ENCODE data around the gene ZEB2. TPM values are rescaled to one million over a fixed set of nuclear protein-coding genes. Genes with fewer than 3 reads are reported as not detected.

The ZEB2 gene
- total RNA-seq, 1 donor from 2014 or later = 106 TPM

- Histone ChIP-seq H3K79me2 (ENCODE audit: low read depth) (no peaks in the 10 kb centered on the region), H3K4me1 (no peaks in the 10 kb centered on the region), H3K9me3 (ENCODE audit: low read depth) (no peaks in the 10 kb centered on the region), H3K9ac (no peak overlapping the region), H3K4me3 (no peak overlapping the region), H4K20me1 (ENCODE audit: low read depth) (no peaks in the 10 kb centered on the region), H3K36me3 (no peaks in the 10 kb centered on the region), H2AFZ (replicated peaks) (no peak overlapping the region), H3F3A (ENCODE audit: low read depth) (no peaks in the 10 kb centered on the region), H3K27me3 (no peaks in the 10 kb centered on the region), H3K27ac (no peak overlapping the region), H3K4me2 (no peak overlapping the region)
- Mint-ChIP-seq H3K9me3 (peaks cover 4% of the 10 kb centered on the region), H3K27ac (no peak overlapping the region), H3K4me3 (no peak overlapping the region), H3K27me3 (ENCODE audit: insufficient read depth, low read depth) (no peaks in the 10 kb centered on the region), H3K36me3 (no peaks in the 10 kb centered on the region), H3K4me1 (peaks cover 7% of the 10 kb centered on the region)
- TF ChIP-seq CTCF (IDR thresholded peaks at IDR 0.05) (no peak), EZH2 (IDR thresholded peaks at IDR 0.05) (no peak), EZH2phosphoT487 (IDR thresholded peaks at IDR 0.05) (no peak)
- DNase-seq (ENCODE audit: low spot score) = no peak
These were observed 160.2 kb downstream of the ZEB2 start for GRCh38 chr2:144359684-144360083.

DNA sequence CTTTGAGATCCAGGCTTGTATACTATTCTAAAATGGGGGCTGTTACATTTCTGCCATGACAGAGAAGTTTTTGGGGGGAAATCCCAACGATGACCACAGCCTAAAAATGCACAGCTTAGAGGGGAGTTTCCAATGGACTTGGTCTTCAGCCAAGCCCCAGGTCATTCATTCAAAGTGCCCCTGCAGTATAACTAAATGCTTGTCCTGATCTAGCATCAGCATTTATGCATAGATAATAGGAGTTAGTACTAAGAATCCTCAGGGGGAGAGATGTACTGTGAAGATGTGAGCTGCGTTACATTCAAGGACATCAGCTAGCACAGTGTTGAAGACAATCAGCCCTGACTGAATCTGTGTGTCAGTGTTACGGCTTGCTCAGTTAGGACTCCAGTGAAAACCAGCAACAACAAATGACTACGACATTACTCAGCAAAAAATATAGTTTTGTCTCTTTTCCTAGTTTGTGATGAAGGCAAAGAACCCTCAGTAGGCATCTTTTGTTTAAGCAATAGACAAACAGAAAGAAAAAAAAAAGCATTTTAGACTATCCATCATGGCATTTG lies 160.9 kb downstream of the ZEB2 start:
- Histone ChIP-seq H3K27ac (no peak overlapping the region), H4K20me1 (ENCODE audit: low read depth) (no peaks in the 10 kb centered on the region), H3K9ac (no peak overlapping the region), H3K27me3 (no peaks in the 10 kb centered on the region), H3K4me1 (no peaks in the 10 kb centered on the region), H2AFZ (replicated peaks) (no peak overlapping the region), H3K4me3 (no peak overlapping the region), H3F3A (ENCODE audit: low read depth) (no peaks in the 10 kb centered on the region), H3K79me2 (ENCODE audit: low read depth) (no peaks in the 10 kb centered on the region), H3K9me3 (ENCODE audit: low read depth) (no peaks in the 10 kb centered on the region), H3K4me2 (no peak overlapping the region), H3K36me3 (no peaks in the 10 kb centered on the region)
- Mint-ChIP-seq H3K4me3 (no peak overlapping the region), H3K36me3 (no peaks in the 10 kb centered on the region), H3K9me3 (peaks cover 4% of the 10 kb centered on the region), H3K4me1 (peaks cover 7% of the 10 kb centered on the region), H3K27ac (no peak overlapping the region), H3K27me3 (ENCODE audit: insufficient read depth, low read depth) (no peaks in the 10 kb centered on the region)
- no peak for TF ChIP-seq EZH2 (IDR thresholded peaks at IDR 0.05)
- TF ChIP-seq EZH2phosphoT487 (IDR thresholded peaks at IDR 0.05) = no peak
- TF ChIP-seq CTCF (IDR thresholded peaks at IDR 0.05) = no peak
- no peak for DNase-seq (ENCODE audit: low spot score)

DNA sequence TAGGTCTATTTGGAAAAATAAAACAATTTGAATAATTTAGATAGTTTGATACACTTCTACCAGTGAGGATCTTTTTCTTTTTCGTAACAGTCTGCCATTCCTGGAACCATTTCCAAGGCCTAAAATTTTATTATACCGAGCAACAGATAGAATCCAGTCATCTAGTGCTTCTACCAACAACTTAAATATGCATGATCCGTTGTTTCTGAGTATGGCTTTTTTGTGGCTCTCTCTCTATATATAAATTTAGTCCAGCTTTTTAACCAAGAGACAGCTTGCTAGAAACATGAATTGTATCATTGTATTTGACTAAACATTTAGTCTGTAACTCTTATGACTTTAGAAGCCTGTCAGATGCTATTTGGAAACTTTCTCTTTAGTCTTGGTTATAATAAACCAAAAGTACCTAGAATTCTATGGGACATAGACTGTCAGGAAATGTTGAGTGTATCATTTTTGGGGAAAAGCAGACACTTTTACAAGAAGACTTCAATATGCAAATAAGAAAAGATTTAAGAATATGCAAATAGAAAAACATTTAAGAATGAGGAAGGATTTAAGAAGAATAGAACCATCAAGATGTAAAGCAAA lies 161.4 kb downstream of the ZEB2 start:
- no peak overlapping the region for H3K27ac Mint-ChIP-seq
- Histone ChIP-seq H3K9me3 (ENCODE audit: low read depth) (no peaks in the 10 kb centered on the region), H3K4me3 (no peak overlapping the region), H3K36me3 (no peaks in the 10 kb centered on the region), H3F3A (ENCODE audit: low read depth) (no peaks in the 10 kb centered on the region), H2AFZ (replicated peaks) (no peak overlapping the region), H3K79me2 (ENCODE audit: low read depth) (no peaks in the 10 kb centered on the region), H4K20me1 (ENCODE audit: low read depth) (no peaks in the 10 kb centered on the region), H3K27ac (no peak overlapping the region), H3K4me1 (no peaks in the 10 kb centered on the region), H3K4me2 (no peak overlapping the region), H3K27me3 (no peaks in the 10 kb centered on the region), H3K9ac (no peak overlapping the region)
- peaks cover 4% of the 10 kb centered on the region for H3K9me3 Mint-ChIP-seq
- no peak for TF ChIP-seq CTCF (IDR thresholded peaks at IDR 0.05)
- TF ChIP-seq EZH2phosphoT487 (IDR thresholded peaks at IDR 0.05) = no peak
- TF ChIP-seq EZH2 (IDR thresholded peaks at IDR 0.05) = no peak
- H3K27me3 Mint-ChIP-seq (ENCODE audit: insufficient read depth, low read depth) = no peaks in the 10 kb centered on the region
- no peak for DNase-seq (ENCODE audit: low spot score)
- H3K4me1 Mint-ChIP-seq = peaks cover 11% of the 10 kb centered on the region
- H3K36me3 Mint-ChIP-seq = no peaks in the 10 kb centered on the region
- no peak overlapping the region for H3K4me3 Mint-ChIP-seq
